NCI-H1436 treated with DMSO at 0.1 percent for 48 hours (cell line): ENCODE data around the gene IGDCC3.
A peak's percentile ranks its signal among the peaks of the same experiment; 100 is the strongest.

Source experiments
- DNase-seq: peaks from one replicate; lab custom pipeline; 2025; lab: John Stamatoyannopoulos, UW

IGDCC3 gene

GRCh38 chr15:65290228-65290627, 87.6 kb downstream of the IGDCC3 start:
- no peak for DNase-seq

DNA sequence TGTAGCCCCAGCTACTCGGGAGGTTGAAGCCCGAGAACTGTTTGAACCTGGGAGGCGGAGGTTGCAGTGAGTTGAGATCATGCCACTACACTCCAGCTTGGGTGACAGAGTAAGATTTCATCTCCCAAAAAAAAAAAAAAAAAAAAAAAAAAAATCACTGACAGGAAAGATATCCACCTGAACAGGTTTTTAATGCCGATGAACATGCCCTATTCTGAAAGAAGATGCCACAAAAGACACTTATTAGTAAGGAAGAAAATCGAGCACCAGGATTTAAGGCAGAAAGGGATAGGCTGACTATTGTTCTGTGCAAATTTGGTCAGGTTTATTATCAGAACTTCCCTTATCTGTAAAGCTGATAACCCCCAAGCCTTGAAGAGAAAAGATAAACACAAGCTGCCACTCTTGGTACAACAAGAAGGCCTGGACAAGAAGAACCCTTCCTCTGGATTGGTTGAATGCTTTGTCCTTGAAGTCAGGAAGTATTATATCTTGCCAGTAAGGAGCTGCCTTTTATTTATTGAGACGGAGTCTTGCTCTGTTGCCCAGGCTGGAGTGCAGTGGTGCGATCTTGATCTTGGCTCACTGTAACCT, 88.4 kb downstream of the IGDCC3 start:
- DNase-seq = no peak

GRCh38 chr15:65287520-65287855, 90.3 kb downstream of the IGDCC3 start:
- DNase-seq = no peak

DNA sequence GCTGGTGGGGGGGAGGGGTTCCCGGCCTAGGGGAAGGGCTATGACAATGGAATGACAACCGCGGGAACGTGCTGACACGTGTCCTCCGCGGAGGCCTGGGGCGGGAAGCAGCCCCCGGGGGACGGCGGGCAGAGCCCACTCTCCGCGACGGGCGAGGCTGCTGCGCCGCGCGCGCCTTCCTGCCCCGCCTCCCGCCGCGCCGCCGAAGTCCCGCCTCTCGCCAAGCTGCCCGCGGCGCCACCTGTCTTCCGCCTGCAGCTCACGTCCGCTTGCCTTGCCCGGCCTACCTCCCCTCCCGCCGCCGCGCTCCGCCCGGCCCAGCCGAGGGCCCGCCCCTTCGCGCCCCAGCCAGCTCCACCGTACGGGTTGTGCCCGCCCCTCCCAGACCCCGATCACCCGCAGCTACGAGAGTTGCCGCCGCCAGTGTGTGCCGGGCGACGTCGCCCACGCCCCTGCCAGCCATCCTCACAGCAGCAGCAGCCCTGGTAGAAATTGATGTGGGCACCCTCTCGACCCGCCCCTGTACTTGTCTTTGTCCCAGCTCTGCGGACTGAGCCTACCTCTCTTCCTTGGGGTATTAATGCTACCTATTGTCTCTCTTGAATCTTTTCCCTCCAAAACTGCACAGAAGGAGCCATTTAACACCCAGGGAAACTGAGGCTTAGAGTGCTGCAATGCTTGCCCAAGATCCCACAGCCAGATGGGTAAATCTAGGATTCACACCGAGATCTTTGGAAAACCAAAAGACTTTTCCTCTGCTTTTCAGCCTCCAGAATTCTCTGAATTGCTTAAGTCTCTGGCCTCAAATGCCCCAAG, 90.9 kb downstream of the IGDCC3 start, which contains the start of gene PARP16:
Gene PARP16, minus strand, starts transcription at position 180 of the 816 bp plus-strand sequence. CDS start 457 bp downstream, outside the sequence.
- peak; percentile 59 for DNase-seq

GRCh38 chr15:65286069-65286703, 91.6 kb downstream of the IGDCC3 start:
- no peak for DNase-seq

DNA sequence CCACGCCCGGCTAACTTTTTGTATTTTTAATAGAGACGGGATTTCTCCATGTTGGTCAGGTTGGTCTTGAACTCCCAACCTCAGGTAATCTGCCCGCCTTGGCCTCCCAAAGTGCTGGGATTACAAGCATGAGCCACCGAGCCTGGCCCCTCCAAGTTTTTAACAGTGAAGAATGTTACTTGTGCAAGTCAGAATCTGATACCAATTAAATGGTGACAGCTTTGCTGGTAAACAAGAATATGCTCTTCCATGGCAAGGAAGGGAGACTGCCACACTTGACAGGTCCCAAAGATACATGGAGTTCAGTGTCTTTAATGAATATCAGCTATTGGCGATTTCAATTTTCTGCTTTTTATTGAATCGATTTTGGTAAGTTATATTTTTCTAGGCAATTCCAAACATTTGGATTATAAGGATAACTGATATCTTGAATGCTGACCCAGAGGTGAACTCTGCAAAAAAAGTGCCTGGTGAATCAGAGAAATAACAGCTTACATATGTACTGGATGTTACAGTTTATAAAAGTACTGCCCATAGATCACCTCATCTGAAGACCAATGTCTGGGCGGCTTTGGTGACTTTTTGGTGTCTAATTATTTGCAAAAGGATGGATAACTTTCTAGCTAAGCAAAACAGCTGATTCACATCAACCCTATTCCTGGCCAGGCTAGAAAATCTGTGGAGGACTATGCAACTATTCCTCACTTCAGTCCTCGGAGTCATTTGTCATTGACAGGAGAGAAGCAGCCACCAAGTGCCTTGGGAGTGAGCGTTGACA, 92.3 kb downstream of the IGDCC3 start:
- DNase-seq = no peak

GRCh38 chr15:65278480-65278879, 99.3 kb downstream of the IGDCC3 start:
- no peak for DNase-seq
